DND-41 (cell line): ENCODE data around the gene LAMTOR4.

Experiments used
- ATAC-seq: fragments of 200-7000 bp; cut with Tn5 transposase; 3 replicates; pipeline ENCODE4 v1.9.1; 2021; ENCODE audit warnings: low read depth; ENCODE audit not compliant: insufficient read depth
- DNase-seq: peaks from one replicate; pipeline ENCODE4 v3.0.0-alpha.2; 2020
- H2AFZ ChIP-seq: 2 replicates; pipeline ENCODE4 v1.6.0; 2012; ENCODE audit warnings: low read depth, low read length
- H3K27ac ChIP-seq: 2 replicates; pipeline ENCODE4 v1.5.1; 2012; ENCODE audit warnings: low read length, inconsistent platforms
- H3K27me3 ChIP-seq: fragments of 200-600 bp; sonication (generic); 2 replicates; pipeline ENCODE4 v1.6.0; 2012; ENCODE audit warnings: low read length, mild to moderate bottlenecking, inconsistent platforms; ENCODE audit not compliant: insufficient read depth, poor library complexity
- H3K36me3 ChIP-seq: 2 replicates; pipeline ENCODE4 v1.5.1; 2012; ENCODE audit warnings: low read length, inconsistent platforms; ENCODE audit not compliant: insufficient read depth
- H3K4me1 ChIP-seq: 2 replicates; pipeline ENCODE4 v1.5.1; 2012; ENCODE audit warnings: mild to moderate bottlenecking, low read length; ENCODE audit not compliant: insufficient read depth
- H3K4me2 ChIP-seq: 2 replicates; pipeline ENCODE4 v1.6.0; 2012; ENCODE audit warnings: mild to moderate bottlenecking, moderate library complexity, low read length, inconsistent platforms; ENCODE audit not compliant: insufficient read depth
- H3K4me3 ChIP-seq, 2 experiments: fragments of 200-600 bp in 1 of 2; shearing (Covaris generic) in 1 of 2; 2 replicates each; pipeline ENCODE4 v1.5.1; 2012 to 2016; ENCODE audit warnings: inconsistent platforms in 2 of 2, low read length in 2 of 2, mild to moderate bottlenecking in 2 of 2, low read depth in 1 of 2, moderate library complexity in 1 of 2
- H3K79me2 ChIP-seq: 2 replicates; pipeline ENCODE4 v1.6.0; 2012; ENCODE audit warnings: low read length, inconsistent platforms; ENCODE audit not compliant: insufficient read depth
- H3K9ac ChIP-seq: 2 replicates; pipeline ENCODE4 v1.6.0; 2012; ENCODE audit warnings: low read depth, mild to moderate bottlenecking, inconsistent platforms, low read length, moderate library complexity
- H3K9me3 ChIP-seq: 2 replicates; pipeline ENCODE4 v1.5.1; 2012; ENCODE audit warnings: low read length, moderate library complexity, mild to moderate bottlenecking, inconsistent platforms; ENCODE audit not compliant: insufficient read depth, severe bottlenecking
- H4K20me1 ChIP-seq: 2 replicates; pipeline ENCODE4 v1.6.0; 2012; ENCODE audit warnings: low read length; ENCODE audit not compliant: insufficient read depth
- CTCF ChIP-seq: IDR thresholded peaks from 2 replicates; pipeline ENCODE4 v1.5.1; 2012; ENCODE audit warnings: borderline replicate concordance, low read length, moderate library complexity, mild to moderate bottlenecking; ENCODE audit not compliant: poor library complexity, severe bottlenecking; ENCODE audit errors: extremely low read depth
- EZH2 ChIP-seq: IDR thresholded peaks from 3 replicates; pipeline ENCODE4 v1.6.1; 2012; ENCODE audit warnings: borderline replicate concordance, low read depth, mild to moderate bottlenecking, moderate library complexity, low read length, inconsistent platforms; ENCODE audit not compliant: severe bottlenecking

The LAMTOR4 gene

DNA sequence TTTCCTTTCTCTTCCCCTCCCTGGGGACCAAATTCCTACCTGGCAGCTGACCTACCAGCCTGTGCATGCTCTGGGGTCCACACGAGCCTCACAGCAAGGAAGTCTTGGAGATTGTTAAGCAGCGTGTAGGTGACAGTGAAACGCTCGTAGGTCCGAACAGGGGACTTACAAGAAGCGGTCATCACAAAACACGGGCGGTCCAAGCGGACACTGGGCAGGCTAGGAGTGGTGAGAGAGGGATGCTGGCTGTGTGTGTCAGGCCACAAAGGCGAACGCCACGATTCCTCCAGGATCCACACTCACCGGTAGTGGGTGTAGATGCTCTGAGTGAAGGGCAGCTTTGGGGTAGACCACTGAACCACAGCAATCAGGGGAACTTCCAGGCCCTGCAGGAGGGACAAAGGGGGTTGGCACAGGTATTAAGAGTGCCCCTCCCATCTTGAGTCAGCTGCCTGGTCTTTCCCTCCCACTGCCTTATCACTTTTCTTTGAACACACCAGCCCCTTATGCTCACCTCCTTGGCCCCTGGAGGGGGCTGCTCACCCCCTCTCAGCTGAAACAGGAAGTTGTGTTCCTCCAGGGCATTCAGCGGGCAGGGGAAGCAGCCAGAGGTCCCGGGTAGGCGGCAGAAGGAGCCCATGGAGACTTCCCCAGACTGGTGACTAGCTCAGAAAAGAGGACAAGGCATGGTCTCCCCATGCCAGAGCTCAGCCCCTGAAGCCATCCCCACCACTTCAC, 7.8 kb downstream of the LAMTOR4 start:
- Histone ChIP-seq H3K9ac (peak overlapping the region; percentile 96; the same call in 1 of the 2 replicates), H3K79me2 (peaks cover 42% of the 10 kb centered on the region), H3K4me3 (peak overlapping the region in 1 of 2 experiments; percentile 87; a peak in 1 of 4 replicates), H4K20me1 (peaks cover 27% of the 10 kb centered on the region), H3K27me3 (no peaks in the 10 kb centered on the region), H3K4me1 (peaks cover 36% of the 10 kb centered on the region), H3K4me2 (peak overlapping the region; percentile 68), H3K9me3 (no peaks in the 10 kb centered on the region), H3K36me3 (peaks cover 51% of the 10 kb centered on the region), H3K27ac (no peak overlapping the region), H2AFZ (no peak overlapping the region)
- no peak for DNase-seq
- ATAC-seq, result no peak
- TF ChIP-seq EZH2 (no peak), CTCF (no peak)

DNA sequence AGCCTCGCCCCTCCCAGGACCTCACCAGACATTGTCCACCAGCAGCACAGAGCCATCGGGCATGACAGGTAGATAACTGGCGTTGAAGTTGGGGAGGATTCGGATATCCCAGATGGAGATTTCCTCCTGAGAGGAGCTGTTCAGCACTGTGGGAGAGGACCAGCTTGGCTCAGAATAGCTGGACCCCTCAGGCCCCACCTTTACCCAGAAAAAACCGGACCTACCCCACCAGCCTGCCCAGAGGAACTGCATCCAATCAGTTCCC, 8.3 kb downstream of the LAMTOR4 start:
- DNase-seq (no peak), ATAC-seq (no peak)
- TF ChIP-seq CTCF (no peak), EZH2 (no peak)
- Histone ChIP-seq H3K27me3 (no peaks in the 10 kb centered on the region), H3K4me2 (peak overlapping the region; percentile 68), H3K79me2 (peaks cover 42% of the 10 kb centered on the region), H4K20me1 (peaks cover 27% of the 10 kb centered on the region), H3K27ac (no peak overlapping the region), H3K4me3 (peak overlapping the region in 1 of 2 experiments; percentile 87; a peak in 2 of 4 replicates), H3K9me3 (no peaks in the 10 kb centered on the region), H2AFZ (no peak overlapping the region), H3K36me3 (peaks cover 51% of the 10 kb centered on the region), H3K4me1 (peaks cover 36% of the 10 kb centered on the region), H3K9ac (peak overlapping the region; percentile 96; the same call in 1 of the 2 replicates)

DNA sequence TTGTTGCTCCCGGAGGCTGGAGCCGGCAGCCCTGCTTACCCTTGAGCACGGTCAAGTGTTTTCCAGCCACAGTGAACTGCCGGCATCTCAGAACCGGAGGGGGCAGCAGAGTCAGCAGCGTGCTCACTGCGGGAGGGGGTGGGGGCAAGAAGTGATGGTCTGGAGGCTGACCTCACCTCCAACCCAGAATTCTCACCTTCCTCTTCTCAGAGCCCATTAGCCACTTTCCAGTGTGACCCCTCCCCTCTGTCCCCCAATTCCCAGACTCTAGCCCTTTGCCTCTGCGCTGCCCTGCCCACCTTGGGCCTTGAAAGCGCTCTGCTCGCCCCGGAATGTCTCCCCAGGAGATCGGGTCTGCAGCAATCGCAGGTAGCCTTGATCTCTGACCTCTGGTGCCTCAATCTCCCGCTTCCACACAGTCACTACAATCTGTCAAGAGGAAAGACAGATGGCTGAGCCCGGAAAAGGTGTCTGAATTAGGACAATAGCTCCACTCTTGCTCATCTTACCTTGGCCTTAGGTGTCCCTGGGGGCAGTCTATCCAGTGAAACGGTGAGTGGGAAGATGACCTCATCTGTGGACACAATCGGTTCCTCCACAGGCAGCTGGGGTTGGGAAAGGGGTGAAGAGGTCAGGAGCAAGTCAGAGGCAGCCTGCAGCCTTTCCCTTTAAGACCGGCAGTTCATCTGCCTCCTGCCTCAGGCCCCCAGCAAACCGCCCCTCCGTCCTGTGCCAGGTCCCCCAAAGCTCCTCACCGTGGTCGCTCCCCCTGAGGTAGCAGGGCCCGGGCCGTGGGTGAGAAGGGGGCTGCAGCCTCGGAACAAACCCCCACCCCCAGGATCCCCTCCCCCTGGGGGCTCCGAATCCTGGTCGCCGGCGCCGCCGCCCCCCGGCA, 8.9 kb downstream of the LAMTOR4 start:
- Histone ChIP-seq H4K20me1 (peaks cover 27% of the 10 kb centered on the region), H2AFZ (no peak overlapping the region), H3K36me3 (peaks cover 47% of the 10 kb centered on the region), H3K27ac (peak overlapping the region; percentile 69), H3K4me3 (peak overlapping the region; percentile 87 to 99), H3K79me2 (peaks cover 42% of the 10 kb centered on the region), H3K4me1 (peaks cover 36% of the 10 kb centered on the region), H3K27me3 (no peaks in the 10 kb centered on the region), H3K9ac (peak overlapping the region; percentile 96), H3K9me3 (no peaks in the 10 kb centered on the region), H3K4me2 (peak overlapping the region; percentile 68)
- DNase-seq (no peak), ATAC-seq (peak; percentile 10; the same call in 1 of the 3 replicates)
- no peak for TF ChIP-seq CTCF
- no peak for TF ChIP-seq EZH2
